Activated T-helper 2 cell treated with anti-CD3 and anti-CD28 coated beads, Interferon-gamma antibody, Interleukin-2, Interleukin-4, amounts not matched to agents 10 μg/mL and 5 μg/mL and 100 μg/mL, durations not matched to agents 14 hours and 24 hours and 36 hours (primary cell): ENCODE data around the gene PGLYRP2. TPM values are rescaled to one million over a fixed set of nuclear protein-coding genes. Genes with fewer than 3 reads are reported as not detected.

ENCODE experiments used
- DNase-seq: peaks from one replicate; pipeline ENCODE4 v3.0.0; 2021; ENCODE audit warnings: low spot score
- H3K27ac Mint-ChIP-seq: one replicate; pipeline ENCODE4 v1.8.0; 2021; ENCODE audit warnings: mixed read lengths
- H3K27me3 Mint-ChIP-seq: one replicate; pipeline ENCODE4 v1.8.0; 2021; ENCODE audit warnings: low read depth, mixed read lengths
- H3K36me3 Mint-ChIP-seq: one replicate; pipeline ENCODE4 v1.8.0; 2021; ENCODE audit warnings: low read depth, mixed read lengths
- H3K4me1 Mint-ChIP-seq: one replicate; pipeline ENCODE4 v1.8.0; 2021; ENCODE audit warnings: low read depth, mixed read lengths
- H3K4me3 Mint-ChIP-seq: one replicate; pipeline ENCODE4 v1.8.0; 2021; ENCODE audit warnings: low read depth, mild to moderate bottlenecking, moderate library complexity, mixed read lengths
- H3K9me3 Mint-ChIP-seq: one replicate; pipeline ENCODE4 v1.8.0; 2021; ENCODE audit warnings: mixed read lengths
- intact Hi-C: fragments of 100-400 bp; cut with micrococcal nuclease; formaldehyde crosslinking; loops from one replicate; pipeline ENCODE4 v1.15.1; 2023
- total RNA-seq: library from RNA; stranded (reverse); gene quantifications from 2 replicates; pipeline ENCODE4 v1.2.3, GENCODE V29; 2022

Gene PGLYRP2
- total RNA-seq, 1 donor from 2014 or later, result not detected

GRCh38 chr19:15438124-15438496 is 41.2 kb downstream of the PGLYRP2 start:
- H3K36me3 Mint-ChIP-seq, result no peaks in the 10 kb centered on the region
- intact Hi-C loops, result no loop called here
- H3K4me1 Mint-ChIP-seq, result peaks cover 9% of the 10 kb centered on the region
- no peaks in the 10 kb centered on the region for H3K9me3 Mint-ChIP-seq
- H3K4me3 Mint-ChIP-seq, result no peak overlapping the region
- H3K27ac Mint-ChIP-seq, result no peak overlapping the region
- no peak for DNase-seq
- H3K27me3 Mint-ChIP-seq, result no peaks in the 10 kb centered on the region

DNA sequence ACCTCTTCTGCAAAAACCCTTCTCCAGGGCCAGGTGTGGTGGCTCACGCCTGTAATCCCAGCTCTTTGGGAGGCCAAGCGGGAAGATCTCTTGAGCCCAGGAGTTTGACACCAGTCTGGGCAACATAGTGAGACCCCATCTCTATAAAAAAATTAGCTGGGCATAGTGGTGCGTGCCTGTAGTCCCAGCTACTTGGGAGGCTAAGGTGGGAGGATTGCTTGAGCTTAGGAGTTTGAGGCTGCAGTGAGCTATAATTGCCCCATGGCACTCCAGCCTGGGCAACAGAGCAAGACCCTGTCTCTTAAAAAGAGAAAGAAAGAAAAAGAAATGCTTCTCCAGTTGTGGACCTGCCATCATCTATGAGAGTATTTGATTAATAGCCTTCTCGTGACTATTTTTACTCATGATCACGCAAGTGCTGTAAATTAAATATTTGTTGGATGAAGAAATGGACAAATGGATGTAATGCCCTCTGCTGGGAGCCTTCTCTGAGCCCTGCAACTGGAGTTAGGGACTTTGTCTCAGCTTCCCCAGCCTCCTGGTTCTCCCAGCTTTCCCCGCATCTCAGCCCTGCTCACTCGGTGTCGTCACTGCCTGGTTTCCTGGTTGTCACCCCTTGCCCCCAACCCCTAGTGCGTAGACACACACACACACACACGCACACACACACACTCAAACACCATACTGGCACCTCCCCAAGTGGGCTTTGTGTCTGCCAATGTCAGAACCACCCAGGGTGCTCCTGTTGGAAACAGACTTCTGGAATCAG is 41.8 kb downstream of the PGLYRP2 start:
- Mint-ChIP-seq H3K27me3 (no peaks in the 10 kb centered on the region), H3K27ac (no peak overlapping the region), H3K36me3 (no peaks in the 10 kb centered on the region), H3K4me3 (no peak overlapping the region), H3K9me3 (no peaks in the 10 kb centered on the region), H3K4me1 (peaks cover 11% of the 10 kb centered on the region)
- DNase-seq, result no peak
- intact Hi-C loops, result no loop called here

DNA sequence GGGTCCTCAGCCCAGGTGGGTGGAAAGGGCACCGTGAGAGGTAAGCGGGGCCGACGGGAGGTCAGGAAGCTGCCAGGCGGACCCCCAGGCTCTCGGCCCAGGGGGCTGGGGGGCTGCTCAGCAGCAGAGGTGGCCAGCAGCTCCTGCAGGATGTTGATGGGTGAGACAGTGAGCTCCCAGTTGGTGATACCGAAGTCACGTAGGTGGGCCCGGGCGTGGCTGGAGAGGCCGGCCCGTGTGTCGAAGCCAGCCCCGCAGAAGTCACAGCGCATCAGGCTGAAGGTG is 42.5 kb downstream of the PGLYRP2 start:
- no peaks in the 10 kb centered on the region for H3K9me3 Mint-ChIP-seq
- no peak overlapping the region for H3K4me3 Mint-ChIP-seq
- intact Hi-C loops, result no loop called here
- H3K36me3 Mint-ChIP-seq, result peaks cover 3% of the 10 kb centered on the region
- no peak overlapping the region for H3K27ac Mint-ChIP-seq
- no peak for DNase-seq
- H3K4me1 Mint-ChIP-seq, result peaks cover 11% of the 10 kb centered on the region
- H3K27me3 Mint-ChIP-seq, result no peaks in the 10 kb centered on the region

- H3K27me3 Mint-ChIP-seq, result no peaks in the 10 kb centered on the region
- no peak for DNase-seq
- H3K36me3 Mint-ChIP-seq, result peaks cover 8% of the 10 kb centered on the region
- no peaks in the 10 kb centered on the region for H3K9me3 Mint-ChIP-seq
- intact Hi-C loops, result no loop called here
- H3K4me1 Mint-ChIP-seq, result peaks cover 16% of the 10 kb centered on the region
- no peak overlapping the region for H3K27ac Mint-ChIP-seq
- H3K4me3 Mint-ChIP-seq, result no peak overlapping the region
Measured at GRCh38 chr19:15436012-15436825, 43.1 kb downstream of the PGLYRP2 start.

DNA sequence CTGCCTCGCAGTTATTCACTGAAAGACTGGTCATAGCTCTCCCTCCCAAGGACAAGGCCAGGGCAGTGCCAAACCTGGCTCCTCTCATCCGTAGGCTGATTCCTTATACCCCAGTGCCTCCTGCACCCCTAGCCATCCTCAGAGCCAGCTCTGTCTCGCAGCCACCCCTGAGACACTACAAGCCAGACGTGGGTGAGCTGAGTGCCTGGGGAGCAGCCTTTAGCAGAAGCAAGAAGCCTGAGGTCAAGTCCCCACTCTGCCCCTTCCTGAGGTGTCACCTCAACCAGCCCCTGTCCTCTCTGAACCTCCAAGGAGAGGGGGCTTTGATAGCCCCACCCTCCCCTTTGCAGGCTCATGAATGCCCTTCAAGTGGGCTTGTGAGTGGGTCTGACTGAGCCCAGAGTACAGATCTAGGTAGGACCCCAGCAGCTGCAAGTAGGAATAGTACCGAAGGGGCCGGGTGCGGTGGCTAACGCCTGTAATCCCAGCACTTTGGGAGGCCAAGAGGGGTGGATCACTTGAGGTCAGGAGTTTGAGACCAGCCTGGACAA is 45.7 kb downstream of the PGLYRP2 start:
- Mint-ChIP-seq H3K27ac (peak overlapping the region; percentile 93), H3K4me1 (peaks cover 21% of the 10 kb centered on the region), H3K27me3 (no peaks in the 10 kb centered on the region), H3K9me3 (no peaks in the 10 kb centered on the region), H3K4me3 (peak overlapping the region; percentile 97), H3K36me3 (peaks cover 14% of the 10 kb centered on the region)
- DNase-seq, result no peak
- intact Hi-C loops, result no loop called here

DNA sequence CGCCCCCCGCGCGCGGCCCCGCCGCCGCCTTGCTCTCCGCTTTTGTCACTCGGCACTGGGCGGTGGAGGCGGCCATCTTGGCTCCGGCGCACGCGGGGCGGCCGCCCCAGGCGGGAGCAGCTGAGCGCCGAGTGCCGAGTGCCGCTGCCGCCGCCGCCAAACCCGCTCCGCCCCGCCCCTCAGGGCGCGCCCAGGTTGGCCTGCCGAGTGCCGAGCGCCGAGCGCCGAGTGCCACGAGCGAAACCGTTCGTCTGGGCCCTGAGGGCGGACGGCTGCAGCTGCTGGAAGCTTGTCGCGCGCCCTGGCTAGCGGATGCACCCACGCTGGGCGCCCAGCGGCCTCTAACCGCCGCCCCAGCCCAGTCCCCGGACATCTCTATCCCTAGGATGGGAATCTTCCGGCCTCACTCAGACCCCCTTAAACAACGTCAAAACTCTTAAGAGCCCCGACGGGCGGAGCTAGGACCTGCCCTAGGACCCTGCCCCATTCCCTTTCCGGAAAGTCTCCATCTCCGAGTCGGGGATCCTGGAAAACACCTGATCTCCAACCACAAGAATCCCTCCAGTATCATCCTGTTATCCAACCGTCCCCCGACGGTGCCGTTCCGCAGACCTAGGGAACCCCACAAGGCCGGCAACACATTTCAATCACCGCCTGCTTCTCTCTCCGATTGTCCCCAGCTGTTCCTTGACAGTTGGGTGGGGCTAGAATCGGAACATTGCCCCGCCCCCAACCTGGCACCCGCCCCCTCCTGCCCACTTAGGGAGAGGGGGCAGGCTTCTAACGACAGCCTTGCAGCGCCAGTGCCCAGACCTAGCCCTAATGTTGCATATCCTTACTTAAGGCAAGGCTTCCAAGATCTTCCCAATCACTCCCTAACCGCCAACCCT is 46.4 kb downstream of the PGLYRP2 start:
- H3K27ac Mint-ChIP-seq, result peak overlapping the region; percentile 93
- peaks cover 21% of the 10 kb centered on the region for H3K4me1 Mint-ChIP-seq
- H3K9me3 Mint-ChIP-seq, result no peaks in the 10 kb centered on the region
- no peaks in the 10 kb centered on the region for H3K27me3 Mint-ChIP-seq
- H3K4me3 Mint-ChIP-seq, result peak overlapping the region; percentile 97
- intact Hi-C loops, result loop anchor here (1.0 kb wide), 3 partner anchors 14 to 122 kb away; no protein-coding TSS in a partner anchor
- DNase-seq, result peak; percentile 94
- peaks cover 14% of the 10 kb centered on the region for H3K36me3 Mint-ChIP-seq

- DNase-seq, result no peak
- Mint-ChIP-seq H3K4me3 (peak overlapping the region; percentile 97), H3K36me3 (peaks cover 21% of the 10 kb centered on the region), H3K9me3 (no peaks in the 10 kb centered on the region), H3K4me1 (peaks cover 21% of the 10 kb centered on the region), H3K27ac (peak overlapping the region; percentile 92), H3K27me3 (no peaks in the 10 kb centered on the region)
- intact Hi-C loops, result loop anchor here (1.0 kb wide), 3 partner anchors 13 to 123 kb away; no protein-coding TSS in a partner anchor
Measured at GRCh38 chr19:15432018-15432494, 47.2 kb downstream of the PGLYRP2 start.

- H3K36me3 Mint-ChIP-seq, result peaks cover 26% of the 10 kb centered on the region
- intact Hi-C loops, result loop anchor here (1.0 kb wide), 3 partner anchors 12 to 124 kb away; no protein-coding TSS in a partner anchor
- H3K27ac Mint-ChIP-seq, result peak overlapping the region; percentile 92
- DNase-seq, result no peak
- peak overlapping the region; percentile 97 for H3K4me3 Mint-ChIP-seq
- H3K9me3 Mint-ChIP-seq, result no peaks in the 10 kb centered on the region
- peaks cover 21% of the 10 kb centered on the region for H3K4me1 Mint-ChIP-seq
- H3K27me3 Mint-ChIP-seq, result no peaks in the 10 kb centered on the region
Measured at GRCh38 chr19:15431396-15432017, 47.8 kb downstream of the PGLYRP2 start.

DNA sequence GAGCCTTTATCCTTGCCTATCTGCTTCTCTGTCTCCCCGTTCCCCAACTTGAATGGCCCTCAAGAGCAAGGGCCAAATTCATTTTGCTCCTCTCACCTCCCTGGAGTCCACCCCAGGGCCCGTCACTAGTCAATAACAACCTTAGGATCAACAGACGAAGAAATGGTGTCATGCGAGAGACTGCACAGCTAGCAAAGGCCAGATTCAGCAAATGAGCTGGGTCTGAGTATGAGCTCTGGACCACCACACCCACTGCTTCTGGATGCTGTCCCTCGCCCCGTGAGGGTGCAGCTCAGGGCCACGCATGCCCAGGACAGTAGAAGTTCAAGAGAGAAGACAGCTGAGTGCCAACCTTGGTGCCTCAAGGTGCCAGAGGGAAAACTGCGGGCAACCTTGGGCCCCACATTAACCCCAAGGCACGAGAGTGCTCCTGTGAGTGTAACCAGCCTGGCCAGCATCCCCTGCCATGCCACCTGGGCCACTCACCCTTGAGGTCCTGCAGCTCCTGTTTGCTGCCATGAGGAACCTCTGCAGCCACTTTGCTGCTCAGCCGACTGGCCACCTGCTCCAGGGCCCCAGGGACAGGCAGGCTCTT is 48.7 kb downstream of the PGLYRP2 start:
- Mint-ChIP-seq H3K27ac (peak overlapping the region; percentile 9), H3K9me3 (no peaks in the 10 kb centered on the region), H3K4me3 (peak overlapping the region; percentile 97), H3K4me1 (peaks cover 21% of the 10 kb centered on the region), H3K36me3 (peaks cover 35% of the 10 kb centered on the region), H3K27me3 (no peaks in the 10 kb centered on the region)
- DNase-seq, result no peak
- intact Hi-C loops, result no loop called here

DNA sequence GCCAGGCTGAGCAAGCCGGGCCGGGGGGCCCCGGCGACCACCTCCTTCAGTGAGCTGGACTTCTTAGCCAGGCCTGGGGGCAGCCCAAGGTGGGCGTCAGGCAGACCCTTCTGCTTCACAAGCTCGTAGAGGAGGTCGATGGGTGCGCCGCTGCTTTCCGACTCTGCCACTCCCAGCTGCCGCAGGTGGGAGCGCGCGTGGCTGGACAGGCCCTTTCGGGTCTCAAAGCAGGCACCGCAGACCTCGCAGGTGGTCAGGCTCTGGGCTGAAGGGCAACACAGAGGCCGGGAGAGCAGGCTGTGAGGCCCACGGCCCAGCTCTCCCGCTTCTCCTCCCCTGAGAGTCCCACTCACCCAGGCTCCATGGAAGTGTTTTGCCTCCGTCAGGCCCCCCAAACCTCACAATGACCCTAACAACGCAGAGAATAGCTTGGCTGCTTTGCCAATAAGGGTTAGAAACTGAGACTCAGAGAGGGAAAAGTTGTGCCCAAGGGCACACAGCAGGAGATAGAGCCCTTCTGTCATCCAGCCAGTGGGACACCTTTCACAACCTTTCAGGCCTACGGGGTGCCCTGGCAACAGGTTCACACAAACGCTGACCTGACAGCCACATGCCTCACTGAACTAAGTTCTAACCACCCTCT is 49.4 kb downstream of the PGLYRP2 start:
- intact Hi-C loops, result no loop called here
- H3K4me3 Mint-ChIP-seq, result peak overlapping the region; percentile 97
- DNase-seq, result no peak
- peaks cover 37% of the 10 kb centered on the region for H3K36me3 Mint-ChIP-seq
- no peak overlapping the region for H3K27ac Mint-ChIP-seq
- no peaks in the 10 kb centered on the region for H3K9me3 Mint-ChIP-seq
- no peaks in the 10 kb centered on the region for H3K27me3 Mint-ChIP-seq
- peaks cover 21% of the 10 kb centered on the region for H3K4me1 Mint-ChIP-seq

GRCh38 chr19:15428956-15429824 is 50.1 kb downstream of the PGLYRP2 start:
- H3K27ac Mint-ChIP-seq, result no peak overlapping the region
- DNase-seq, result no peak
- peaks cover 40% of the 10 kb centered on the region for H3K36me3 Mint-ChIP-seq
- H3K4me3 Mint-ChIP-seq, result no peak overlapping the region
- H3K9me3 Mint-ChIP-seq, result no peaks in the 10 kb centered on the region
- no peaks in the 10 kb centered on the region for H3K27me3 Mint-ChIP-seq
- peaks cover 21% of the 10 kb centered on the region for H3K4me1 Mint-ChIP-seq
- intact Hi-C loops, result no loop called here
